Spleen (tissue), 11 donors: ENCODE data around the gene MAP3K6. TPM values are rescaled to one million over a fixed set of nuclear protein-coding genes. Genes with fewer than 3 reads are reported as not detected.

Source experiments
- DNase-seq: peaks from one replicate; pipeline ENCODE4 v3.0.0-alpha.2; 2020
- H3K27ac ChIP-seq, 8 donors: fragments of 200-600 bp; sonication (generic) in 7 of 8; 1 replicate in 4 of 8; 2 replicates in 4 of 8; pipeline versions ENCODE4 v1.5.0 to v1.8.0; 2016 to 2021; ENCODE audit warnings: inconsistent platforms in 4 of 8, mild to moderate bottlenecking in 4 of 8, moderate library complexity in 1 of 8
- H3K27me3 ChIP-seq, 7 donors: fragments of 200-600 bp; sonication (generic) in 6 of 7; replicated peaks in 1 of 7; 1 replicate in 4 of 7; 2 replicates in 3 of 7; pipeline versions ENCODE4 v1.5.0 to v1.8.0; 2016 to 2021; ENCODE audit warnings: inconsistent platforms in 3 of 7, mild to moderate bottlenecking in 1 of 7
- H3K36me3 ChIP-seq, 6 donors: fragments of 200-600 bp; sonication (generic) in 5 of 6; 1 replicate in 4 of 6; 2 replicates in 2 of 6; pipeline versions ENCODE4 v1.5.0 to v1.8.0; 2016 to 2021; ENCODE audit warnings: inconsistent platforms in 2 of 6
- H3K4me1 ChIP-seq, 6 donors: fragments of 200-600 bp; sonication (generic) in 5 of 6; 1 replicate in 3 of 6; 2 replicates in 3 of 6; pipeline versions ENCODE4 v1.5.0 to v1.8.0; 2016 to 2021; ENCODE audit warnings: inconsistent platforms in 3 of 6
- H3K4me3 ChIP-seq, 8 donors: fragments of 200-600 bp; sonication (generic) in 7 of 8; 1 replicate in 4 of 8; 2 replicates in 4 of 8; pipeline versions ENCODE4 v1.5.0 to v1.8.0; 2016 to 2021; ENCODE audit warnings: inconsistent platforms in 4 of 8, mild to moderate bottlenecking in 4 of 8, moderate library complexity in 2 of 8
- H3K9me3 ChIP-seq, 8 donors: fragments of 200-600 bp; sonication (generic) in 7 of 8; 1 replicate in 4 of 8; 2 replicates in 4 of 8; pipeline versions ENCODE4 v1.5.0 to v1.8.0; 2016 to 2021; ENCODE audit warnings: inconsistent platforms in 4 of 8
- CTCF ChIP-seq, 11 experiments: fragments of 200-600 bp in 7 of 11; fragments of 450-650 bp in 4 of 11; sonication (generic) in 4 of 11; IDR thresholded peaks in 8 of 11; conservative IDR thresholded peaks in 3 of 11; 1 replicate in 7 of 11; 2 replicates in 4 of 11; pipeline versions ENCODE4 v1.4.0 to v1.8.0; 2016 to 2021; ENCODE audit warnings: antibody characterized with exemption in 11 of 11, inconsistent platforms in 4 of 11, mild to moderate bottlenecking in 1 of 11
- POLR2A ChIP-seq, 3 donors: fragments of 450-650 bp; IDR thresholded peaks; one replicate each; pipeline ENCODE4 v1.5.1; 2017; ENCODE audit warnings: antibody characterized with exemption in 3 of 3, mild to moderate bottlenecking in 1 of 3
- POLR2AphosphoS5 ChIP-seq, 3 donors: sonication (generic); formaldehyde crosslinking; IDR thresholded peaks; one replicate each; pipeline ENCODE4 v1.5.1; 2017; ENCODE audit warnings: antibody characterized with exemption in 3 of 3
- WGBS, 5 donors: extraction: QIAGEN DNeasy Blood & Tissue Kit in 3 of 5; methylation state at CpG; one replicate each; pipeline versions ENCODE4 v1.1.5 to v1.1.7; 2013 to 2018; 5-methylcytosine and 5-hydroxymethylcytosine counted together
- intact Hi-C: fragments of 100-400 bp; cut with DNase I; formaldehyde crosslinking; loops from one replicate; pipeline ENCODE4 v1.15.0; 2023; ENCODE audit warnings: low total_unique reads
- polyA plus RNA-seq, 3 donors: library from polyadenylated mRNA; stranded (reverse); fragments of 200-250 nt; gene quantifications; one replicate each; pipeline ENCODE4 v1.2.1, GENCODE V29; 2013
- total RNA-seq, 7 donors: library from RNA; depleted of rRNA in 3 of 7; stranded (reverse); fragments of >200 nt in 3 of 7; fragmentation: NEBNext Ultra II Directional in 4 of 7; extraction: Animal tissue kit (Norgen Biotek cat#: 25700) in 4 of 7; gene quantifications; one replicate each; pipeline versions ENCODE4 v1.1.0 to v1.2.1, GENCODE V29; 2016 to 2021
- donor health status: healthy with polysubstance abuse.
- donor health status: DM: no; HTN: no; CAD: no; lungs with moderate emphysema.
- donor health status: DM: no; HTN: no; CAD: no.
- donor health status: Bipolar disorder and iron deficiency.
- donor health status: healthy.
- donor health status: DM: no; HTN: no; CAD: no.
- donor health status: DM: yes; HTN: yes; CAD: no.

Gene MAP3K6
- total and polyA plus RNA-seq, 10 donors, result 20.3 to 55.0 (median 31.0) TPM

- WGBS, 5 donors, result 92 to 97% (median 94%) methylated on average over 13 to 17 of the region's 17 CpGs
Observed at GRCh38 chr1:27335506-27336422, 31.0 kb downstream of the MAP3K6 start.

GRCh38 chr1:27333717-27334279 is 33.0 kb downstream of the MAP3K6 start:
- Histone ChIP-seq H3K36me3 (peaks cover 4 to 100% (median 70%) of the 10 kb centered on the region in 6 donors), H3K9me3 (no peaks in the 10 kb centered on the region), H3K4me3 (no peak overlapping the region), H3K27me3 (no peaks in the 10 kb centered on the region), H3K4me1 (peaks cover 14 to 47% (median 23%) of the 10 kb centered on the region in 6 donors), H3K27ac (no peak overlapping the region)
- no peak for DNase-seq
- intact Hi-C loops, result no loop called here
- WGBS, 5 donors, result 92 to 95% (median 95%) methylated on average over 17 of the region's 17 CpGs; no CpG with 5 or more reads in 1 of the 5 donors
- TF ChIP-seq POLR2AphosphoS5 (IDR thresholded peaks at IDR 0.05), result peak in 1 of 3 donors; percentile 47
- no peak for TF ChIP-seq POLR2A (IDR thresholded peaks at IDR 0.05)

More at GRCh38 chr1:27335506-27336422, 31.0 kb downstream of the MAP3K6 start:
- H3K4me1 ChIP-seq, result peaks cover 14 to 47% (median 25%) of the 10 kb centered on the region in 6 donors
- H3K4me3 ChIP-seq, result no peak overlapping the region
- peaks cover 4 to 82% (median 60%) of the 10 kb centered on the region in 6 donors for H3K36me3 ChIP-seq
- H3K27me3 ChIP-seq, result no peaks in the 10 kb centered on the region
- TF ChIP-seq CTCF (IDR thresholded peaks at IDR 0.05 in 8 of 11, conservative IDR thresholded peaks at IDR 0.05 in 3 of 11), result no peak
- peak in 1 of 3 donors; percentile 16 for TF ChIP-seq POLR2AphosphoS5 (IDR thresholded peaks at IDR 0.05)
- no peak for TF ChIP-seq POLR2A (IDR thresholded peaks at IDR 0.05)
- intact Hi-C loops, result no loop called here
- no peaks in the 10 kb centered on the region for H3K9me3 ChIP-seq
- DNase-seq, result no peak
- no peak overlapping the region for H3K27ac ChIP-seq

- Histone ChIP-seq H3K27me3 (no peaks in the 10 kb centered on the region), H3K27ac (peak overlapping the region in 4 of 8 donors; percentile 16 to 63 (median 46)), H3K36me3 (peaks cover 4 to 100% (median 69%) of the 10 kb centered on the region in 6 donors), H3K9me3 (no peaks in the 10 kb centered on the region), H3K4me3 (no peak overlapping the region), H3K4me1 (peaks cover 20 to 56% (median 32%) of the 10 kb centered on the region in 6 donors)
- peak; percentile 89 for DNase-seq
- intact Hi-C loops, result no loop called here
- WGBS, 5 donors, result 57 to 94% (median 66%) methylated on average over 5 to 11 of the region's 11 CpGs
- TF ChIP-seq CTCF (IDR thresholded peaks at IDR 0.05 in 8 of 11, conservative IDR thresholded peaks at IDR 0.05 in 3 of 11), result peak; percentile 70 to 93 (median 88)
- TF ChIP-seq POLR2A (IDR thresholded peaks at IDR 0.05), result no peak
- peak; percentile 26 to 41 (median 34) for TF ChIP-seq POLR2AphosphoS5 (IDR thresholded peaks at IDR 0.05)
Observed at GRCh38 chr1:27332536-27333281, 34.1 kb downstream of the MAP3K6 start.

- Histone ChIP-seq H3K4me3 (no peak overlapping the region), H3K4me1 (peaks cover 20 to 64% (median 39%) of the 10 kb centered on the region in 6 donors), H3K27ac (peak overlapping the region in 4 of 8 donors; percentile 16 to 63 (median 46)), H3K9me3 (no peaks in the 10 kb centered on the region), H3K27me3 (no peaks in the 10 kb centered on the region), H3K36me3 (peaks cover 4 to 100% (median 66%) of the 10 kb centered on the region in 6 donors)
- intact Hi-C loops, result no loop called here
- TF ChIP-seq POLR2AphosphoS5 (IDR thresholded peaks at IDR 0.05) (no peak), CTCF (IDR thresholded peaks at IDR 0.05 in 8 of 11, conservative IDR thresholded peaks at IDR 0.05 in 3 of 11) (no peak), POLR2A (IDR thresholded peaks at IDR 0.05) (no peak)
- WGBS, 5 donors, result 83 to 93% (median 90%) methylated on average over 2 to 5 of the region's 5 CpGs
- DNase-seq, result peak; percentile 59
Observed at GRCh38 chr1:27331922-27332321, 34.8 kb downstream of the MAP3K6 start.
